Loucy (cell line): Measurements from ENCODE around the gene TLDC2.

ENCODE experiments used
- EZH2phosphoT487 ChIP-seq: fragments of 200-600 bp; IDR thresholded peaks from 2 replicates; pipeline ENCODE4 v1.6.1; 2018; ENCODE audit warnings: antibody characterized with exemption, mild to moderate bottlenecking, moderate library complexity, borderline replicate concordance
- TF ChIP-seq, protein P1 (sequence below): fragments of 200-600 bp; sonication (generic); conservative IDR thresholded peaks from 2 replicates; pipeline ENCODE4 v1.5.1; 2014; ENCODE audit warnings: mild to moderate bottlenecking, antibody characterized with exemption, low read length

GRCh38 chr20:36851490-36851889, 24.4 kb upstream of the TLDC2 start:
- TF ChIP-seq, protein P1, sequence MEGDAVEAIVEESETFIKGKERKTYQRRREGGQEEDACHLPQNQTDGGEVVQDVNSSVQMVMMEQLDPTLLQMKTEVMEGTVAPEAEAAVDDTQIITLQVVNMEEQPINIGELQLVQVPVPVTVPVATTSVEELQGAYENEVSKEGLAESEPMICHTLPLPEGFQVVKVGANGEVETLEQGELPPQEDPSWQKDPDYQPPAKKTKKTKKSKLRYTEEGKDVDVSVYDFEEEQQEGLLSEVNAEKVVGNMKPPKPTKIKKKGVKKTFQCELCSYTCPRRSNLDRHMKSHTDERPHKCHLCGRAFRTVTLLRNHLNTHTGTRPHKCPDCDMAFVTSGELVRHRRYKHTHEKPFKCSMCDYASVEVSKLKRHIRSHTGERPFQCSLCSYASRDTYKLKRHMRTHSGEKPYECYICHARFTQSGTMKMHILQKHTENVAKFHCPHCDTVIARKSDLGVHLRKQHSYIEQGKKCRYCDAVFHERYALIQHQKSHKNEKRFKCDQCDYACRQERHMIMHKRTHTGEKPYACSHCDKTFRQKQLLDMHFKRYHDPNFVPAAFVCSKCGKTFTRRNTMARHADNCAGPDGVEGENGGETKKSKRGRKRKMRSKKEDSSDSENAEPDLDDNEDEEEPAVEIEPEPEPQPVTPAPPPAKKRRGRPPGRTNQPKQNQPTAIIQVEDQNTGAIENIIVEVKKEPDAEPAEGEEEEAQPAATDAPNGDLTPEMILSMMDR: no peak
- no peak for TF ChIP-seq EZH2phosphoT487
